HTR-8/SVneo (cell line): ENCODE data around the gene METTL8.

Source experiments
- DNase-seq: peaks from one replicate; pipeline ENCODE4 v3.0.0; 2011; ENCODE audit warnings: low spot score, mixed read lengths; ENCODE audit not compliant: insufficient read length
- FAIRE-seq: peaks from 2 replicates; lab custom pipeline; 2011; peaks lifted over from hg19 to GRCh38; lab: Jason Lieb, UNC

The METTL8 gene

GRCh38 chr2:171271386-171271785, 162.4 kb downstream of the METTL8 start:
- no peak for FAIRE-seq
- no peak for DNase-seq

GRCh38 chr2:171267855-171268629, 165.7 kb downstream of the METTL8 start:
- FAIRE-seq, result no peak
- no peak for DNase-seq
